Mesenteric fat pad (tissue), 1 donor: ENCODE measurements around the gene KRTCAP2. TPM values are rescaled to one million over a fixed set of nuclear protein-coding genes. Genes with fewer than 3 reads are reported as not detected.
"Not testable (repeated sequence)": the region's sequence is repeated elsewhere in the genome, so short reads cannot be mapped to it uniquely, and the experiment has no call there.

Experiments used
- DNase-seq: peaks from one replicate; pipeline ENCODE4 v3.0.0-alpha.2; 2020; ENCODE audit warnings: low spot score
- long read RNA-seq: library from polyadenylated mRNA; unstranded; transcript quantifications from one replicate; pipeline ENCODE4 v2.0.0, GENCODE V29; 2020
- total RNA-seq: library from RNA; stranded (reverse); fragmentation: NEBNext Ultra II Directional; extraction: Animal tissue kit (Norgen Biotek cat#: 25700); gene quantifications from one replicate; pipeline ENCODE4 v1.2.1, GENCODE V29; 2021
- donor health status: DM: yes; HTN: yes; CAD: no.

The KRTCAP2 gene
- 155 TPM for total RNA-seq
- long read RNA-seq, transcript KRTCAP2-206 (4 exons, 785 nt) = minor isoform, 12 of 28 reads
- long read RNA-seq, transcript KRTCAP2-201 (5 exons, 552 nt) = major isoform, 14 of 28 reads
- long read RNA-seq, partial matches to known transcripts = 1 of 28 reads
- long read RNA-seq, other reads (novel, unspliced or antisense) = 0 of 28 reads

DNA sequence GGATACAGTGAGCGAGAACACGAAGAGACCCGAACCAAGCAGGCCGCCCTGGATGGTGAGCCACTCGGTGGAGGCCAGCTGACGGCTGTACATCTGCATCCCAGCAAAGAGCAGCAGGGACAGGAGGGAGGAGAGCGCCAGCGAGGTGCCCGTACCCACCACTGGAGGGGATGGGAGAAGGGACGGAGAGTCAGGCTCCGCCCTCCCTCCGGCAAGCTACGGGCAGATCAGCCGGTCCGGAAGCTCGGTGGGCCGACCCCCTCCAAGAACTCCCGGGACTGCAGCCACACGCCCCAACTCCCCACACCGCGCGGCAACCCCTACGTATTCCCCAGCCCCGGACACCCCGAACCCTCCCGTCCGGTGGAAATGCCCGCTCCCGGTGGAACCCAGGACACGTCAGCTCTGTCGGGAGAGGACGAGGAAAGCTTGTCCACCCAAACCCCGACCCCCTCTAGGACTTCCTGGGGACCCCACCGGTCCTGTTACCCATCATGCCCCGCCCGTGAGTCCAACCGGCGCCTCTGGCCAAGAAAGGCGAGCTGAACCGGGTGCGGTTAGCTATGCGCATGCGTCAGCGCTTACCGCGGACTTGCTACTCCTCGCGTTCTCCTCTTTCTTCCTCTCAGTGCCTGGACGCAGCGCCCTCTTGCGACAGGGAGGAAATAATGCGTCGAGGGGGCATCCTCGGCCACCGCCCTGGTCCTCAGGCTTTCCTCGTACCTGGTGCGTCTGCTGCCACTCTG, at the start of gene KRTCAP2:
Gene KRTCAP2, minus strand, starts transcription at position 573 of the 746 bp plus-strand sequence. Its CDS starts 80 bp downstream, at position 493.
- peak; percentile 98 for DNase-seq

DNA sequence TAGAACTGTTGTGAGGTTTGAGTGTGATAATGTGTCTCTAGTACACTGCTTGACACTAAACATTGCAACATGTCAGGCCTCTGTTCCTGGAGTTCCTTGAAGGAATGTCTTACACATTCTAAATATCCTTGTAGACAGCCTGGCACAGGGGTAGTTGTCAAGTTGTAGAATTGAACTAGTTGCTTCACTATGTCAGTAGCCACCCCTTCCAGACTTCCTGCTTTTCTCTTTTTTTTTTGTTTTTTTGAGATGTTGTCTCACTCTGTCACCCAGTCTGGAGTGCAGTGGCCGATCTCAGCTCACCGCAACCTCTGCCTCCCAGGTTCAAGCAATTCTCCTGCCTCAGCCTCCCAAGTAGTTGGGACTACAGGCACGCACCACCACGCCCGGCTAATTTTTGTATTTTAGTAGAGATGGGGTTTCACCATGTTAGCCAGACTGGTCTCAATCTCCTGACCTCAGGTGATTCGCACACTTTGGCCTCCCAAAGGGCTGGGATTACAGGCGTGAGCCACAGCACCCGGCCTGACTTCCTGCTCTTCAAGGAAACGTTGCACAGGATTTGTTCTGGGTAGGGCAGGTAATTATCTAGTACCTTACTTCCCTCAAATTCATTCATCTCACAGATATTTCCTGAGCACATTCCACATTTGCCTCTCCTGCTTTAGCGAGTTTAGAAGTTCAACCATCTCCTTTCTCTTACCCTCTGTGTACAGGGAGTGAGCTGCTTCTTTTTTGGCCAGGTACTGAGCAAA, 47.3 kb upstream of the KRTCAP2 start:
- not testable (repeated sequence) for DNase-seq

DNA sequence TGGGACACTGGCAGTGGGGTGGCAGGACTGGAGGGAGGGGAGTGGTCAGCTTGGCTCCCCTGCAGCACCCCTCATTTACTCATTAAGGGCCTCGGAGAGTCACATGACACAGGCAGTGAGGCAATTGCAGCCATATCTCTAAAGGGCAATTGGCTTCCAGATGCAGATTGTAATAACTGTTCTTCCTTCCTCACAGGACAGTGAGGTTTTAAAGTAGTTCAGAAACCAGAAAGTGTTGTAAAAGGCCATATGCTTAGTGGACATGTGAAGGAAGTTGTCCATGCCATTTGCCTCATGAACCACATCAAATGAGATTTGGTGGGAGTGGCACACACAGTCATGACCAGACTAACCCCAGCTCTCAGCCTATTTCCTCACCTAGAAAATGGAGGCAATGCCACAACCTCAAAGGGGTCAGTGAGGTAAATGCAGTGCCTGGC, 46.5 kb upstream of the KRTCAP2 start:
- no peak for DNase-seq

DNA sequence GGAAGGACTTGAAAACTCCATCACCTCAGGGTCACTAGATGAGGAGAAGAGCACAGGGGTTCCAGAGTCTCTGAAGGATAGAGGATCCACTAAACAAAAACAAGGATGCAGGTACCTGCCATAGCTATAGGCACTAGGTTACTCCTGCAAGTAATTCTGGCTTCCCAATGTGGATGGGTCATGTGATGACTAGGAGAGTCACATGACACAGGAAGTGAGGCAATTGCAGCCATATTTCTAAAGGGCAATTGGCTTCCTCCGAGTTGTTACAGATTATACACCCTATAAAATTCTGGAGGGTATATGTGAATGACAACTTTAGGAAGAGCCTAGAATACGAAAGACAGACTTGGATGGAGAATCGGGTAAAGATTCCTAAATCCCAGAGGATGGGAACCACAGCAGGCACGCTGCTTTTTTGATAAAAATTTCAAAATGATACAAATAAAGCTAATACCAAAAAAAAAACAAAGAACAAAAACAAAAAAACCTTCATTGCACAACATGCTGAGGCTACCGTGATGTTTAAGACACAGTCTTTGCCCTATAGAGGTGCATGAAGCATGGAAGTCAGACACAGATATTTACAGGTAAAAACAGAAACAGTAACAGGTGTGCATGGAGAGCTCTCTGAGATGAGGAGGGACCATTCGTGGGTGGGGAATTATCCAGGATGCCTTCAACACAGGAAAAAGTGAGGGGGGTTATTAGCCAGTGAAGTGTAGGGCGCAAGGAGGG, 45.9 kb upstream of the KRTCAP2 start:
- DNase-seq = no peak

DNA sequence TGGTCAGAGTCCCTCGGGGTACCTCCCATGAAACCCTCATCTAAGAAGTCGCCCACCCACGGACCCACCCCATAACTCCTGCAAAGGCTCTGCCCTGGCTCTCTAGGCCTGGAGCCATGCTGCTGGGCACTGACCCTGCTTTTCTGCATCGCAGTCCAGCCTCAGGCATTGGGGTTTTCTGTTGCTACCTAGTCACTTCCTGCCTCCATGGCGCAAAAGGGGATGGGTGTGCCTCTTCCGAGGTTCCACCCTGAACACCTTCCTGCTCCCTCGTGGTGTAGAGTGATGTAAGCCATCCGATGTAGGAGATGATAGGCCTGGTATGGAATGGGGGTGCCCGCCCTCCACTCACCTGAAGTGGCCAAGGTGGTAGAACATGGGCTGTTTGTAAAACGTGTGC, 41.6 kb upstream of the KRTCAP2 start:
- DNase-seq = not testable (repeated sequence)

DNA sequence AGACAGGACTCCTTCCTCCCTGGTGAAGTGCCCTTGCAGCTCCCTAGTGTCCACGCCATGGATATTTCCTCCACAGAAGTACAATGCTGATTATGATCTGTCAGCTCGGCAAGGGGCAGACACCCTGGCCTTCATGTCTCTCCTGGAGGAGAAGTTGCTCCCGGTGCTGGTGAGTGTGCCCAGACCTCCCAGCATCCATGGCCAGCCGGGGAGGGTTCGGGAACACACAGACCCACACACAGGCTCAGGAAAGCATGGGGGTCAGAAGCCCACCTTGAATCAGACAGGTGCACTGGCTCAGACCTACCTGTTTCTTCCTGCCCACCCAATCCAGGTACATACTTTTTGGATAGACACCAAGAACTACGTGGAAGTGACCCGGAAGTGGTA, 38.9 kb upstream of the KRTCAP2 start:
- DNase-seq = not testable (repeated sequence)

DNA sequence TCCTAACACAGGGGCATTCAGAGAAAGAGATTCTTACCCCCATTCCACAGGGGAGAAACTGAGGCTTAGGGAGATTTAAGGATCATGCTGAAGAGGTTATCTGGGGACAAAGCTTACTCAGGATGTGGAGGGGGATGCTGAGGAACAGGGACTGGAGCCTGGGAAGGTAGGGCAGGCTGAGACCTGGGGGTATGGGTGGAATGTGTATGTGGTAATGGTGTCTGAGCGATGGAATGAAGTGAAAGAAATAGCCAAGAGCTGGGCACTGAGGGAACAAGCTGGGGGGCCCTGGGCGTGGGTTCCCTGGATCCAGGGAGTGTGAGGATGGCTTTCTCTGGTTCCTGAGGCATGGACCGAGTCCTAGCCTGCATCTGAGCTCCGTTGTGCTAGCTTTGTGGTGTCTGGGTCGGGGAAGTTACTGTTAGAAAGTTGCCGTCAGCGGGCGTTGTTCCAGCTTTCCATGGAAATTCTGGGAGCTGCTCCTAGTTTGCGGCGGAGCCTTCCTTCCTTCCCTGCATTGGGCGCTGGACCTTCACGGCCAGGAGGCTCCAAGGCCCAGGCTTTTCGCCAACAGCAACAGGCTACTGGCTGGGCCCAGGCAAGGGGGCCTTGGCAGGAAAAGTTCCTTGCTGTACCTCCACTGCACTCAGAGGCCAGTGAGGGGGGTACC, 38.4 kb upstream of the KRTCAP2 start:
- not testable (repeated sequence) for DNase-seq

DNA sequence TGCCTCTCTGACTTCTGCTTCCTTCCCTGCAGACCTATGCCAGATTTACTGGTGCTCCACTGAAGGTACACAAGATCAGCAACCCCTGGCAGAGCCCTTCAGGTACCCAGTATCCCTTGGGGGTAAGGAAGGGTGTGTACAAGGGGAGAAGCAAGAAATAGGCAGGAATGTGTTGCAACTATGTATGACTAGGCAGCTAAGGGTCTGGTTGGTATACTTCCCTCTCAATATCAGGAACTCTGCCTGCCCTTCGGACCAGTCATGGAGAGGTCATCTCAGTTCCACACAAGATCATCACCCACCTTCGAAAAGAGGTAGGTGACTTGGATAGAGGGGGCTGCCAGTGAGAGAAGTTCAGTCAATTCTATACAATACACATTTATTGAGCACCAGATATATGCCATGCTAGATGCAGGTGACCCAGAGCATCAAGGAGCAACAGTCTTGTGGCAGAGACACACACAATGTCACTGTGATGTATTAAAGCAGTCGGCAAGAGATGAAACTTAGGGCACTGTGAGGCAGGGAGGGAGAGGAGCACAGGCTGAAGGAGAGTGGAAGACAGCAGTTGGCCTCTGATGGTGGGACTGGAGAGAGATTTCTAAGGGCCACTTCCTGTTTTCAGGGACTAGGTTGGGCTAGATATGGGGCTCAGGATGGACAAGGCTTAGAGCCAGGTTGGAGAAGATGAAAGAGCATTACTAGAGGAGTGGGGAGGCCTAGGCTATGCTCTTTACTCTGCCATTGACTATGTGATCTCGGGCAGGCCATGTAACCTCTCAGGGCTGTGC, 37.4 kb upstream of the KRTCAP2 start:
- DNase-seq = no peak

DNA sequence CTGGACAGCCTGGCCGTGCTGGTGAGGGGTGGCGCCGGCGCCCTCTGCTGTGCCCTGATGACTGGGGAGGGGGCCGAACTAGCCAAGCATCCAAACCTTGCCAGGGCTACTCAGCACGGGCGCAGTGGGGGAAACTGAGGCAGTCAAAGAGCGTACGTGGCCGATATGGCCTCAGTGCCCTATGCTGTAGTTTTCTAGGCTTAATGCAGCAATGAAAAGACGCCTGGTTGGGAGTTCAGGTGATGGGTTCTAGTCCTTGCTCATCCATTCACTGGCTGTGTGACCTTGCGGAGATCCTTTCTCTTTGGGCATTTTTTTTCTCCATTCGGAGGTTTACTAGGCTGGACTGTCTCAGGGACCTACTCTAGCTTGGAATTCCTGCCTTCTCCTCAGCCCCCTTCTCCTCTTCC, 36.2 kb upstream of the KRTCAP2 start:
- DNase-seq = no peak

DNA sequence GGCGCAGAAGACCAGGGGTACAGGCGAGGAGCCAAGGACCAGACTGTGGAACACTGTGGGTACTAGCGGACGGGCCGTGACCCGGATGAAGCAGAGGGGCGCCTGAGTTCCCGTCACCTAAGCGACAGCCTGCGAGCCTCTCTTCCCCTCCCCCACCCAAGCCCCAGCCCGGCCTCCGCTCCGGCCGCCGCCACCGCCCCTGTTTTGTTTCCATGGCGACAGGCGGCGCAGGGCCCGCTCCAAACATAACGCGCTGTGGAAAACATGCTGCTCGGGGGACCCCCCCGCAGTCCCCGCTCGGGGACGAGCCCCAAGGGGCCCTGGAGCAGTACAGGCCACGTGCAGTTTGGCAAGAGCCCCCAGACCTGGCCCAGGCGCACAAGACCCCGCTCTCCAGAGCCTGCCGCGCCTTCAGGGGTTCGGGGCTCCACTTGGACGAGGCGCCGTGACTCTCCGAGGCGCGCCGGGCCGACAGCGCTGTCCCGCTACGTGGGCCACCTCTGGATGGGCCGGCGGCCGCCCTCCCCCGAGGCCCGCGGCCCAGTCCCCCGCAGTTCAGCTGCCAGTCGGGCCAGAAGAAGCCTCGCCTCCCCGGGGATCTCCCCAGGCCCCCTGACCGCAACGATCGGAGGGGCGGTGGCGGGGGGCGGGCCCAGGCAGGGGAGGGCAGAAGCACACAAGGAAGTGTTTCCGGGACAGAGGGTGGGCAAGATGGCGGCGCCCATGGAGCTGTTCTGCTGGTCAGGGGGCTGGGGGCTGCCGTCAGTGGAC, 35.6 kb upstream of the KRTCAP2 start, which contains the start of gene MTX1:
Gene MTX1, plus strand, starts transcription at position 155 of the 771 bp plus-strand sequence. Its CDS starts 110 bp downstream, at position 265.
- DNase-seq = peak; percentile 98

DNA sequence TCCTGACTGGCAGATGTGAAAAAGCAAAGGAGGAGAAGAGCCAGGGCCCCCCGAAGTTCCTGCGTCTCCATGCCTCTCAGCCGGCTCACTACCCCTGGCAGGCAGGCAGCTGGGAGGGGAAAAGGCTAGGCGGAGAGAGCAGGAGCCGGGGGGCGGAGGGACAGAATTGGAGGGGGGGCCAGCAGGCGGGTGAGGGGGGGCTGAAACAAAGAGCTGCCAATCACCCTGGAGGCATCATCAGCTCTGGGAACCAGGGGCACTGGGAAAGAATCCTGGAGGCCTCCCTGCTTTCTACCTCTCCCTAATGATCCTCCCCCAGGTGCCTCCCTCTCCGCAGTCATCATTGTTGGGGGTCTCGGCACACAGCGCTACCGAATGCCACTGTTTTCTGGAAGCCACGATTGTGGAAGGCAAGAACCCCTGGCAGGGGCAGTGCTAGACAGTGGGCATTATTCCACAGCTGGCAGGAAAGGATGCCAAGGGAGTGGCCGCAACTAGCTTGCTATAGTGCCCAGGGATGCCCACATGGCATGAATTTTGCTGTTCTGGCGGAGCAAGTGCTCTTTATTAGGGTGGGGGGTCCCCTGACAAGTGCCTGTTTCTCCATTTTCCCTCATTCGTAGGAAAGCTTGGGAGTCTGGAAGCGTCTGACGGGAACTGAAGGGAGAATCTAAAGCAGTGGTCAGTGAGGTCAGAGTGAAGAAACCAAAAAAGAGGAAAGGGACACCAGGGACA, 34.9 kb upstream of the KRTCAP2 start, which contains the start of gene THBS3:
Gene THBS3, minus strand, starts transcription at position 92 of the 735 bp plus-strand sequence. Its CDS starts 21 bp downstream, at position 71.
- no peak for DNase-seq

DNA sequence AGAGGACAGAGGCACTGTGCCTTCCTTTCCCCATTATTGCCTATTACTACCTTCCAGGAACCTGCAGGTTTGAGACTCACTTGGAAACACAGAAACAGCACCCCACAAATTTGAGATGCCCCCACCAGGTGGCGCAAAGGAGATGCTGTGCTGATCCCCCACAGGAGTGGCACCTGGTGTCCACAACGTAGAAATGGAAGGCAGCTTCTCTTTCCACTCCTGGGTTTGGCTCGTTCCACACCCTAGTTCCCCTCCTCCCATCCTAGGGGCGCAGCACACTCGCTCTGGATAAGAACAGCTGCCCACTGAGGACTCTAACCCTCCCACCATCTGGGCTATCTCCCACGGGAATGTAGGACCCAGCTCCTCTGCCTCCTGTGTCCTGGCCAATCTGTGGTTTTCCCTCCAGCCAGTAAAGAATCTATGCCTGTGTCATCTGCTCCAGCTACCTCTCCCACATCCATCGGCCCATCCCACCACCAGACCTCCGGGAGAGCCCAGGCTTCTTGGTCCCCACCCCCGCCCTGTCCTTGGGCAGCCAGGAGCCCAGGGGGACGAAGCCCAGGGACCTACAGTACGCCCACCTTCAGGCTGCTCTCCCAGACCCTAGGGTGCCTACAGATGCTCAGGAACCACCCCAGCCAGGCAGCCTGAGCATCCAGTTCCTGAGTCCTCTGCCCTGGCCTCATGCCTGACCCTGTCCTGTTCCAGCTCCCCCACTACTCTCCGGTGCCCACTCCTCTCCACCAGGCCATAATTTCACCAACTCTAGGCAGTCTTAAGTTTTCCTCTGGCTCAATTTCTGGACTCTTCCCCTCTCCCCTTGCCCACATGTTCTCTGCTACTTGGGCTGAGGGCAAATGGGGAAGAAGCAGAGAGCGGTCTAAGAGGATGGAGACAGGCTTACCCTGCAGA, 34.0 kb upstream of the KRTCAP2 start:
- DNase-seq = no peak

DNA sequence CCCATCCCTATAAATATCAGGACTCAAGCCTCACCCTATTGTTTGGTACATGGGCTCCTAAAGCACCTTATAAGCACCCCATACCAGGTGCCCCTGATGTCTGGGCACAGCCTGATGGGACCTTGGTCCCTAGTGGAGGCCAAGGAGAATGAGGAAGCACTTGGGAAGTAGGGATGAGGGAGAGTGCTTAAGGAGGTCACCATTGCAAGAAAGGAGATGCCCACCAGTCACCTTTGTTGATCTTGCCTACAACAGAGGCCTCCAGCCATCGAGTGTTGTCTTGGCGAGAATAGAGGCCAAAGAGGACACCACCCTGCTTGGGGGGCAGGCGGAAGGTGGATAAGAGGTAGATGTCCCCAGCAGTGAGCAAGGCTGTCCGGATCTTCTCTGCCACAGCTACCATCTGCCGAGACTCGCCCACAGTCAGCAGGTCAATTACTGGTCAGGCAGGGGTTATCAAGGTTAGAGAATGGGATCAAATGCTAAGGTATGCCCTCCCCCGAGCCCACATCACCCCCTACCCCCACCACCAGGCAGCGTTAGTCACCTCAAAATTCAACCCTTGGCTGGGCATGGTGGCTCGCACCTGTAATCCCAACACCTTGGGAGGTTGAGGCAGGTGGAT, 33.0 kb upstream of the KRTCAP2 start:
- DNase-seq = no peak

DNA sequence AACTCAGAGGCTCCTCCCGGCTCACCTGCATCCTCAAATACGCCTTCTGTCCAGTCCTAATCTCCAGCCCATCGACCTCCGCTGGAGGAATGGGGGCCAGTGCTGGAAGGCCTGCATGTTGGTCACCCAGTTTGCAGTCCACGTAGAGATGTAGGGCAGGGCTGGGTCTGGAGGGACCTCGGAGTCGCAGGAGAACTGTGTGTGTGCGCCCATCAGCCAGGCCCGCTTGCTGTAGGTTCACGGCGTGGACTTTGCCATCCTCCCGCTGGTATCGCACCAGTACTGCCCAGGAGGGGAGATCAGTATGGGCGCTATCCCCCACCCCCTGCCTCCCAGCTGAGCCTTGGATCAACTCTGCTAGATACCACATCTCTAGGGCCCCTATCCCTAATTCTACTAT, 31.9 kb upstream of the KRTCAP2 start:
- DNase-seq = no peak

DNA sequence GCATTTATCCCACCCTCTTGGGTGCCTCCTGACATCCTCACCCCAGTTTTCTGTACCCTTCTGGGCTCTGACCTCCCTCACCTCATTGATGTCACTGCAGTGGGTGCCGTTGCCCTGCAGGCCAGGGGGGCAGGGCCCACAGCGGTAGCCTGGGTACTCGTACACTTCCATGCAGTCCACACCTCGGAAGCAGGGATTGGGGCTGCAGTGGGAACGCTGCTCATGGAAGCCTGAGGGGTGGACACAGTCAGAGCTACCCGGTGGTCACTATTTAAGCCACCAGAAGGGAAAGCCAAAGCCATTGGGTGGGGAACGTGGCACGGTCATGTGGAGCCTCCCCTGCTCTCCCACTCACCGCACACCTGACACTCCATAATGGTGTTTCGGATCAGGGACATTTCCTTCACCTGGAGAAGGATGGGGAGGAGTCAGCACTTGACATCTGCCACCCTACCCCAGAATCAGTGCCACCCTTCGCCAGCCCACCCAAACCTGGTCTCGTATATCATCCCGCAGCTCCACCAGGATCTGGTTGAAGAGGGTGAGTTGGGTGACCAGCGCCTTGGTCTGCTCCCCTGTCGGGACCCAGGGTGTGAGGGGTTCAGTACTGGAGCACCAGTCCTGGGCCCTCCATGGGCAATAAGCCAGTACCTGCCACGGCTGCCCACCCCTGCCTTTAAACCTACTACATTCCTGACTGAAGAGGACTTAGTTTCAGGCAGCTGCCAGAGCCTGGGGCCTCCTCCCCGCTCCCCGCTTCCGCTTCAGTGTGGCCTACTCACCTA, 29.8 kb upstream of the KRTCAP2 start:
- DNase-seq = no peak

DNA sequence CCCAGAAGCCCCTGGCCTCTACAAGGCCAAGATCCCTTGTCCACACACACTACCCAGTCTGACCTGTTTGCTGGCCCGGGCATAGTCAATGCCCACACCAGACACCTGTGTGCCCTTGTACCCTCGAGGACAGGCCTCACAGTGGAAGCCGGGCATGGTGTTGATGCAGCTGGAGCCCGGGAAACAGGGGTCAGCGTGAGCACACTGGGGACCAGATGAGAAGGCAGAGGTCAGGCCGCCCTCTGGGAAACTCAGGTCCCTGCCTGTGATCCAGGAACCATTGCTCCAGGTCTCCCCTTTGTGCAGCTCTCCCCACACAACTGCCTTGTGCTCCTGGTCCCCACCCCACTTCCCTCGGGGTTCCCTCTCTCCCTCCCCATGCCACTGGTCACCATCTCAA, 29.1 kb upstream of the KRTCAP2 start:
- DNase-seq = no peak
